NOMO-1 (cell line): ENCODE data around the gene APOC3.
"Not testable (repeated sequence)": the region's sequence is repeated elsewhere in the genome, so short reads cannot be mapped to it uniquely, and the experiment has no call there.

ENCODE experiments used
- DNase-seq, 2 experiments: peaks; one replicate each; lab custom pipeline; 2025; ENCODE audit not compliant: unreplicated experiment in 2 of 2; lab: John Stamatoyannopoulos, UW

Gene APOC3

DNA sequence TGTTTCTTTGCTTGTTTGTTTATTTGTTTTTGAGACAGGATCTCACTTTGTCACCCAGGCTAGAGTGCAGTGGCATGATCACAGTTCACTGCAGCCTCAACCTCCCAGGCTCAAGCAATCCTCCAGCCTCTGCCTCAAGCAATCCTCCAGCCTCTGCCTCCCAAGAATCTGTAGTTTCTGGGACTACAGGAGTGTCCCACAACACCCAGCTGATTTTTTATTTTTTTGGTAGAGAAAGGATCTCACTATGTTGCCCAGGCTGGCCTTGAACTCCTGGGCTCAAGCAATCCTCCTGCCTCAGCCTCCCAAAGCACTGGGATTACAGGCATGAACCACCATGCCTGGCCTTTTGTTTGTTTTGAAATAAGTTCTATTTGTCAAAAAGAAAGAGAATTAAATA is 28.0 kb upstream of the APOC3 start:
- DNase-seq = not testable (repeated sequence)

DNA sequence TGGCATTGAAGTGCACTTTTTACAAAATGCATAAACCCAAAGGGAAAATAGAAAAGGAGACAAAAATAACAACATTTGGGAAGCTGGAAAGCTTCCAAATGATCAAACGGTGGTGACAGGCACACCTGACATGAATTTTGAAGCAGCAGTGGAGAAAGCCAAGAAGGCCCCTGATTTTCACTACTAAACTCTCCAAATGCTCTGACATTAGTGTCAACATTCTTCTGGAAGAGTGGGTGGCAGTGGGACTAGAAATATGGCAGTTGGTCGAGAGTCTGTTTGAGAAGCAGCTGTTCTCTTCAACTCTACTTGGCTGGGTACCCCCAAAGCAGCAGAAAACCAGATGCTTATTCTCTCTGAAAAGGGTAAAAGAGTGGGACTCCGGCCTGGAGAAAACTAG is 25.7 kb upstream of the APOC3 start:
- no peak for DNase-seq

DNA sequence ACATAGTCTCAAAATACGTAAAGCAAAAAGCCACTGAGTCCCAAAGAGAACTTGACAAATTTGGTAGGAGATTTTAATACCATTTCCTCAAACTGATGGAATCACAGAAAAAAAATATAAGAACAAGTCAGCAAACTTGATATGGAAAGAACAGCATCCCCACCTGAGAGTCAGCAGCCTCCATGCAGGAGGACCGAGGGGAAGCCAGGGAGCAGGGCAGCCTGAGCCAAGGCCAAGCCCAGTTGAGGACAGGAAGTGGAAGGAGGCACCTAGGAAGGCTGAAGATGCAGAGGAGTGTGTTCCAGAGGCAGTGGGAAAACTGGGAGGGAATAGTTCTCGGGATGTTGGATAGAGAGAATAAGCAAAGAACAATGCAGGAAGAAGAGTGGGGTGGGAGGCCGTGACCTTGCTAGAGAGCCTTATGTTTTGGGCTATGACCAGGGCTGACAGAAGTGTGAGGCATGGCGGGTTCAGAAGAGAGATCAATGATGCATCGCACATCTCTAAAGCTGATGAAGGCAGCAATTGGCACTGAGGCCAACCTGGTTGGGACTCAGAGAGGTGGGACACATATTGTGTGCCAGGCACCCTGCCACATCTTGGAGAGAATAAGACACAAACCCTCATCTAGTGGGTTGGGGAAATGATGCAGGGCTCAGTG is 22.0 kb upstream of the APOC3 start:
- no peak for DNase-seq

DNA sequence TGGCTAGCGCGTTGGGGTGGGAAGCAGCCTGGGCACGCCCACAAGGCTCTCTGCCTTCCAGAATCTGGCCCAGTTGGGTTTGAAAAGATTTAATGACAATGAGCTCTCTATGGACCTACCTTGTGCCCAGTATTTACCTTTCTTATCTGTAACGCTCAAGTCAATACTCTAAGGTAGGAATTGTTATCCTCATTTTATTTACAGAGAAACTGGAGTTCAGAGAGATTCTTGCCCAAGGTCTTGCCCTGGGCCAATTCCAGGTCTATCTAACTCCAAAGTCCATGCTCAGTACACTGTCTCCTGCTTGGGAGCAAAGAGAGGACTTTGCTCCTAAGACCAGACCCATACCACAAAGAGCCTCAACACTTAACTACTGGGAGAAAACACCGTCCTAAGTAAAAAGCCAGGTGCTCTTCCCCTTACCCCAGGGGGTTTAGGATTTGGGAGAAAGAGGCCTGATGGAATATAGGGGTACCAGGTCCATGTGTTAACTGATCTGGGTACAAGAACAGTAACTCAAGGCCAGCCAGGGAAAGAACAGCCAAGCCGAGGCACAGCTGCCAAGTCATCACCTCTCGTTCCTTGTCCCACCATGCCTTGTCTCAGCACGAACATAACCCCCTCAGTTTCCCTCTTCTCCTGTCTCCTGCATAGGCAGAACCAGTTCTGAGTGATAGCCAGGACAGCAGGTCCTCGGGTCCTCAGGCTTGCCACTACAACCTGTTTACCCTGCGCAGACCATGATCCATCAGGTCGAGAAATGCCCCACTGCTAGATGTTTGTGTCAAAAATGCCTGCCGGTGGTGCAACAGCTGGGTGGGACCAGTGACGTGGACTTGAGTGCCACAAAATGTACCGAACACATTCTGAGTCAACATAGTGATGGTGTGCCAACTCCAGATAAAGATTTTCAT is 21.2 kb upstream of the APOC3 start:
- DNase-seq = no peak

DNA sequence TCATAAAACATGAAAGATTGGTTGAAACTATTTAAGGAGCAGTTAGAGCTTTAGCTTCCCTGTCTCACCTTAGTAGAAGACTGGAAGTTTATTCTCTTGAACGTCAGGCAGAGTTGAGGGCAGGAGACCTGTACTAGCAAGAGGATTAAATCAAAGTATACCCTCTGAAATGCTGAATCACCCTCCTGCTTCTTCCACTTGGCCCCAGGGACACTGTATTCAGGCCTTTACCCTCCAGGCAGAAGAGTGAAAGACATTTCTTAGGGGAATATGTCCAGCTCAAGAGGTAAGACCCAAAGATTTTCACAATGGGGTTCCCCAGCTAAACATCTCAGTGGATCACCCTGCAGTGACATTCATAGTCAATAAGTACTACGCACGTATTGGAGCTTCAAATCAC is 18.5 kb upstream of the APOC3 start:
- DNase-seq = no peak

DNA sequence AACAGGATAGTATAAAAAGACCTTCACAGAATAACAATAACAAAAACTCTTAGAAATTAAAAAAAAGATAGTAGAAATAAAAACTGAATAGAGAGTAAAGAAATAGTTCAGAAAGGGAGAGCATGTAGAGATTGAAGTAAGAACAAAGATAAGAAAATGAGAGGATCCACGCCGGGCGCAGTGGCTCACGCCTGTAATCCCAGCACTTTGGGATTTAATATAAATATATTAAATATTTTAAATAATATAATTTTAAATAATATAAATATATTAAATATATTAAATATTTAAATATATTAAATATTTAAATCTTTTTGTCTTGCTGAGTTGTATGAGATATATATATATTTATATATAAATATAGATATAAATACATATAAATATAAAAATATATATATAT is 17.6 kb upstream of the APOC3 start:
- DNase-seq = no peak

DNA sequence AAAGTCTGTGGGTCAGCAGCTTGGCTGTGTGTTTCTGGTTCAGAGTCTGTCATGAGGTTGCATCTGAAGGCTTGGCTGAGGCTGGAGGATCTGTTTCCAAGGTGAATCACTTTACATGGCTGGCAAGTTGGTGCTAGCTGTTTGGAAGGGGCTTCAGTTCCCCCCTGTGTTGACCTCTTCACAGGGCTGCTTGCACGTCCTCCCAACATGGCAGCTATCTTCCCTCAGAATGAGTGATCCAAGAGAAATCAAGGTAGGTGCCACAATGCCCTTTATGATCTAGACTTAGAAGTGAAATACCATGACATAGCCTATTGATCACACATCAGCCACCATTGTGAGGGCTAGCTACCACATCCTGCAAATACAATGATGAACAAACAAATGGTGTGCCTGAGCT is 16.5 kb upstream of the APOC3 start:
- DNase-seq = no peak

DNA sequence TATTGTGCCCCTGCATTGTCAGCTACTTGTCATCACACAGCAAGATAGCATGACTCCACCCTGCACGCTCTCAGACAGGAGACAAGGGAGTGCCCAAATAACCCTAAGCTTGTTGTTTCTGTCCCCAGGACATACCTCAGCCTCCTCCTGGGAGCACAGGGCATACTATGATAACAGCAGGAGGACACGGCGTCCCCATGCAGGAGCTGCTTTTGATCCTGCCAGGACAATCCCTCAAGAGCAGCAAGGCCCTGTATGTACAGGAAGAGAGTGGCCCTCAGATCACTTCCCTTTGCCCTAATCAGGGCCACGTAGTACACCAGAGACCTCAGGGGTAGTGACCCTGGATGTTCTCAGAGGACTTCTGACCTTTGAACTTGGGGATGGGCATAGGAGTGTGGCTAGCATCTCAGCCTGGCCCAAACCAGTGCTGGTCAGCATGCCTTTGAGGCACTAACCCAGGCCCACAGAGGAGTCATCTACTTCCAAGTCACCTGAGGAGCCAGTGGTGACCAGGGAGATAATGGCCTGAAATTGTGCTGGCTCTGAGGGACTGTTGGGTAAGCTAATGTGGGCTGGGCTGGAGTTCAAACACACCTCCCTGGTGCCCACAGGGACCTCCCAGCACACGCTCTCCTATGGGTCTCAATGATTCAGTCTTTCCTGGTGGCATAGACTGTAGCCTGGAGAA is 15.8 kb upstream of the APOC3 start:
- DNase-seq = no peak

DNA sequence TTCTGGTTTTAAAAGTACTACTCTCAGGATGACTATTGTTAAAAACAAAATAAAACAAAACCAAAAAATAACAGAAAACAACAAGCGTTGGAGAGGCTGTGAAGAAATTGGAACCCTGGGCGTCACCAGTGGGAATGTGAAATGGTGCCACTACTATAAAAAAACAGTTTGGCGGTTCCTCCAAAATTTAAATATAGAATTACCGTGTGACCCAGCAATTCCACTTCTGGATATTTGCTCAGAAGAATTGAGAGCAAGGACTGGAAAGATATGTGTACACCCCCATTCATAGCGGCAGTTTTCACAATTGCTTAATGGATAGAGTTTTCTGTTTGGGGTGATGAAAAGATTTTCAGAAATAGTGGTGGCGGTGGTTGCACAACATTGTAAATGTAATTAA is 15.2 kb upstream of the APOC3 start:
- DNase-seq = peak in 1 of 2 experiments; percentile 21

DNA sequence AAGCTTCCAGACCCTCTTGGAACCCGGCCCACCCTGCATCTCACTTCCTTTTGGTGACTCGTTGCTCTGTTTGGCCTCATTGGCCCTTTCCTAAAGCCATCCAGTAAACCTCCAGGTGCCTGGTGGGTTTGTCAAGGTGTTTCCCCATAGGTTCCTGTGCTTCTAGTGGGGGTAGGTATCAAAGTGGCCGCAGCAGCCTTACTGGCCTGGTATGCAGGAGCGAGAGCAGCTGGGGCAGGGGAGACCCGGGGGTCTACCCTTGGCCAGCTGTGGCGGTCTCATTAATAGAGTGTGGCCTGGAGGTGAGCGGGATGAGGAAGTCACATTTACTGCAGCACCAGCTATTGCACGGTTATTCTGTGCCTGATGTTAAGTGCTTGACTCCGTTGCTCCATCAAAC is 10.7 kb upstream of the APOC3 start:
- DNase-seq = no peak

DNA sequence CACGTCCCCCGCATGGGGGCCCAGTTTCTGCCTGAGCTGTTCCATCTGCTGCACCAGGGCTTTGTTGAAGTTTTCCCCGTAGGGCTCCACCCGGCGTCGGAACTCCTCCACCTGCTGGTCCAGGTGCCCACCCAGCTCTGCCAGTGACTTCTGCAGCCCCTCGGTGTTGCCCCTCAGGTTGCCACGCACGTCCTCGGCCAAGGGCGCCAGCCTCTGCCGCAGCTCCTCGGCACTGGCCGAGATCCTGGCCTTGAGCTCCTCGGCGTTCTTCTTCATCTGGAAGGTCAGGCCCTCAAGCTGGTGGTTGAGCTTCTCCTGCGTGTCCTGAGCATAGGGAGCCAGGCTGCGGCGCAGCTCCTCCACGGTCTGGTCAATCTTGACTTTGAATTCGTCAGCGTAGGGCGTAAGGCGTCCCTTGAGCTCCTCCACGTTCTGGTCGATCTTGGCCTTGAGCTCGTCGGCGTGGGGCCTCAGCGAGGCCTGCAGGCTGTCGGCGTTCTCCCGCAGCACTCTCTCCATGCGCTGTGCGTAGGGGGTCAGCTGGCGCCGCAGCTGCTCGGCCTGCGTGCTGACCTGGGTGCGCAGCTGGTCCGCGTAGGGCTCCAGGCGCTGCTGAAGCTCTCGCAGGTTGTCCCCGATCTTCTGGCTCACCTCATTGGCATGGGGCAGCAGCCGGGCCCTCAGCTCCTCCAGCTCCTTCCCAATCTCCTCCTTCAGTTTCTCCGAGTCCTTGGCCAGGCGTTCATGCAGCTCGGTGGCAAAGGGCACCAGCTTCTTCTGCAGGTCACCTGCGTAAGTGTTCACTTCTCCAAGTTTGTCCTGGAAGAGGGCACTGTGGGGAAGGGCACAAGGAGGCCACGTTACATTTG is 8.4 kb upstream of the APOC3 start:
- no peak for DNase-seq

DNA sequence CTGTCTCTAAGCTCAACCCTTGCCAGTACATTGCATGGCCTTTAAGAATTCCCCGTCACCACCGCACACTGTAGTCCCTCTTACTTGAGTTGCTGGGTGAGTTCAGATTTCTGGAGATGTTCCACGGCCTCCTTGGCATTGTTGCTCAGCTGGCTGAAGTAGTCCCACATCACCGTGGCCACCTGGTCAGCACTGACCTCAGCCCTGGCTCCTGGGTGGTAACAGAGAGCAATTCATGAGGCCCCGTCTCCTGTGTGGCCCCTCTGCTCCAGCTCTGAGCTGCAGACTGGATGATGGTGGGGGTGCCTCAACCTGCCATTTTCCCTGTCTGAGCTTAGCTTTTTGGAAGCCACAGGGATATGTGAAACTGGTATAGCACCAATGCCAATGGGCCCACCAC is 7.1 kb upstream of the APOC3 start:
- no peak for DNase-seq

DNA sequence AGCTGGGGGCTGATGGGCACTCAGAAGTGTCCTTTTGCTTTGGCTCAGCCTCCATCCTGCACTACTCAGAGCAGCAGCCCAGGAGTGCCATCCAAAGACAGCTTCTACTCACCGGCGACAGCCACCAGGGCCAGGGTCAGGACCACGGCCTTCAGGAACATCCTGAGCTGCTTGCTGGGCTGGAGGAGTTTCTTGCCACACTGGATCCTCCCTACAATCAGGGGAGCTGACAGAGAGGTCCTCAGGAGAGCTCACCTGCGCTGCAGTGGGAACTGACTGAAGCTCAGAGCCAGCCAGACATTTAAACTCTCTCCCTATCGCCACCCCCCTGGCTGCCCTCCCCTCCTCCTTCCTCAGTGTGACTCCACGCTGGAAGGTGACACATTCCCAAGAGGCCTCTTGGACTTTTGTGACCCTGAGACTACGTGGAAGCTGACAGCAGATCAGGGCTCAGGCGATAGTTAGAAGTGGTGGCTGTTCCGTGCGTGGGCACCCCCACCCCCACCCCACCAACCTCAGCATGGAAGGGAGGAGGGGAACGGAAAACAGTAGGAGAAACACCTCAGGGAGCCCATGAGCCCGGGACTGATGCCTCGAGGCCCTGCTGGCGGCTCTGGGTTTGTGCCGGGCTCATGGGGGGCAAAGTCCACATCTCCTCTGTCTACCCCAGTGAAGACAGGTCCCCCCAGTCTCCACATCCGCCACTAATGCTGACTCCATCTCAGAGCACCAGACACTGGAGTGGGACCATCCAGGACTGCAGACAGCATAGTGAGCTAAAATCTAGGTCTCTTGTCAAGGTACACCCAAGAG is 6.5 kb upstream of the APOC3 start, which contains the start of gene APOA4:
Gene APOA4 (minus strand): TSS at position 274 of the 813 bp plus-strand sequence. CDS start 113 bp downstream, at position 161.
- no peak for DNase-seq

DNA sequence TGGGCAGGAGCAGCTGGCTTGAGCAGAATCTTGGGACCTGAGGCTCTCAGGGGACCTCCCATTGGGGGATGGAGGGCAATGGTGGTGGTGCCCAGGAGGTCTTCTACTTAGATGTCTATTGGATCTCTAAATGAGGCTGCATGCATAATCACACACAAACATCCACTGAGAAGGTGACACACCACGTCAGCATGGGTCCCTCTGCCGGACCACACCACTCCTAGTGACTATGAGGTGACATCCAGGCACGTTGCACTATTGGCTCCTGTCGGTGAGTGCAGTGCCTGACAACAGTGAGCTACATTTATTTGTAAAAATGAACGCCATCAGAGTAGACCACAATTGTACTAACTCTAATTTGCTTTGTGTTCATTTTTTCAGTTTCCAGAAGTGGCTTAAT is 4.3 kb upstream of the APOC3 start:
- DNase-seq = no peak

DNA sequence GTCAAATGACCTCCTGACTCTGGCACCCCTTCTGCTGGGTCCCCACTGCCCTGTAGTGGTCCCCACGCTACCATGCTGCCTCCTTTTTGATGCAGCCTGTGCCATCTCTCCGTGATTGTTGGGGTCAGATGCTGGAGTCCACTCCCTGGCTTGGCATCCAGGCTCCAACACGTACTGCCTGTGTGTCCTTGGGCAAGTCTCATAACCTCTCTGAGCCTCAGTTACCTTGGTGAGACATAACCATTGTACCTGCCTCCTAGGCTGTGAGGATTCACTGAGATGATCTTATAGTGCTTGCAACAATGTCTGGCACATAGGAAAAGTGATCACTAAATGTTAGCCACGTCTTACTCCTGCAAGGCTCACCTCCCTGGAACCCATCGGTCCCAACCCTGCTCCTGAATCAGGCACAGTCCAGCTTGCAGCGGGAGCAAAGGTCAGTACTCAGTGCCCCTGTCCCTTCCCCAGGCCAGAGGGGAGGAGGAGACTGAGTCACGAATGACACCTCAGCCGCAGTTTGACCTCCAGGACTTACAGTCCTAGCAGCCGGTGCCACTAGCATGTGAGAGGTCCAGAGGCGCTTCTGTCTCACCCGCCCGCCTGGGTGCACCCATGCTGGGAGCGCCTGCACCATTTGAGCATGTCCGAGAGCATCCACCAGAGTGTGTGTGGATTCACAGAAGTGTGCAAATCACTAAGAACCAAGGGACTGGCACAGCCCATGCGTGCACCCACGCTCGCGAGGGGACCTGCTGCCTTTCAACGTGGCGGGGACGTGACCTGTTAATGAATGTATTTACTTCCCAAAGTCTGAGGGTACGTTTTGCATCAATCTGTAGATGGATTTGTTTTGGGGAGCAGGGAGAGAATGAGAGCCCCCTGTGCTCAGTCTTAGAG is 3.6 kb upstream of the APOC3 start:
- no peak for DNase-seq

DNA sequence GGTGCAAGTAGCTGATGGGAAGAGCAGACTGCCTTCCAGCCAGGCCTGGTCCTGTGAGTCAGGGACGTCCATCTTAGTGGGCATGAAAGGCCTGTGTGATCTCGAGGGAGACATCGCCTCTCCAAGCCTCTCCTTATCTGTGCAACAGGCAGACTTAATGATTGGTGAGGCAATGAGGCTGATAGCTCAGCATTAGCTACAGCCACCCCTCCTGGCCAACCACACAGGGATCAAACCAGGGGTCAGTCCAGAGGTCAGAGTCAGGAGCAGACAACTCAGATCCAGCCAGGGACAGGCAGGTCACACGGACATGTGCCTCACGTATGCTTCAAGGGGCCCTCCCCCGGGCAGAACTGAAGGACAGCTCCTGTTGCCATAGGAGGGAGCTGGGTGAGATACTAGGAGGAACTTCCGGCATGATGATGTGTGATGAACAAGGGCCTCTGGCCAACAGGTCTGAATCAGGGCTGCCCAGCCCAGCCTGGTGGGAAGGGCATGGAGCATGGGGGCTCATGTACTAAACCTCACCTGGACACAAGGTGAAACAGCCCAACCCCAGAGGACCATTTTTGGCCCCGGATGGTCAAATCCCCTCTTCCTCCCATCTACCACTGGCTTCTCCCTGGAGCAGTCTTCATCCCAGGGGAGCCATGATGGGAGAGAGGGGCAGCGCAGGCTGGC is 2.8 kb upstream of the APOC3 start:
- no peak for DNase-seq

DNA sequence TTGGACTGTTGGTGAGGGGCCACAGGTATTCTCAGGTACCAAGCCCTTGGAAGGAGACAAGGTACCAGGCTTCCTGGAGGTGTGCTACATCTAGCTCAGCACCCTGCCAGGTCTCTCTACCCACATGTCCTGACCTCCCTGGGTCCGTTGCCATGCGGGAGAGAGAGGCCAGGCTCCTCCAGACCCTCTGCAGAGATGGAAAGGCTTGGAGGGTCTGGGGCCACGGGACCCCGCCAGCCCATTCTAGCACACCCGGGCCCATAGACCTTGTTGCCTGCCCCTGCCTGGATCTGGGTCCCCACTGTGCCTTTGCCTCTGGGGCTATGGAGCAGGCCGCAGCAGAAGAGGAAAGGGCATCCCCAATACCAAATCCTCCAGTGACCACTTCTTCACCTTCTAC is 2.2 kb upstream of the APOC3 start:
- DNase-seq = no peak
